Measurements from ENCODE around the gene FOXM1. TPM values are rescaled to one million over a fixed set of nuclear protein-coding genes. Genes with fewer than 3 reads are reported as not detected.

The FOXM1 gene
- total RNA-seq, 4 donors from 2014 or later = 6.4 to 31.4 (median 11.2) TPM

- peak; percentile 98 to 99 (median 99) for DNase-seq
- TF ChIP-seq POLR2A (IDR thresholded peaks at IDR 0.05) (peak; percentile 20 to 54), CTCF (IDR thresholded peaks at IDR 0.05) (peak in 2 of 6 experiments; percentile 6 to 16)
- Histone ChIP-seq H3K4me3 (peak within 1 kb of the TSS; percentile 64 to 94 (median 87)), H3K27me3 (no peaks in the 10 kb centered on the region), H3K27ac (peak within 1 kb of the TSS; percentile 77 to 92 (median 82)), H3K36me3 (peaks cover 0 to 10% (median 0%) of the 10 kb centered on the region in 3 donors), H3K9me3 (no peaks in the 10 kb centered on the region), H3K4me1 (peaks cover 0 to 14% (median 2%) of the 10 kb centered on the region in 4 donors)
Measured at GRCh38 chr12:2890388-2891239, 13.6 kb upstream of the FOXM1 start, which contains the start of gene TULP3. Gene TULP3 (plus strand): TSS chr12:2890891. CDS start chr12:2890948, 57 bp downstream.

DNA sequence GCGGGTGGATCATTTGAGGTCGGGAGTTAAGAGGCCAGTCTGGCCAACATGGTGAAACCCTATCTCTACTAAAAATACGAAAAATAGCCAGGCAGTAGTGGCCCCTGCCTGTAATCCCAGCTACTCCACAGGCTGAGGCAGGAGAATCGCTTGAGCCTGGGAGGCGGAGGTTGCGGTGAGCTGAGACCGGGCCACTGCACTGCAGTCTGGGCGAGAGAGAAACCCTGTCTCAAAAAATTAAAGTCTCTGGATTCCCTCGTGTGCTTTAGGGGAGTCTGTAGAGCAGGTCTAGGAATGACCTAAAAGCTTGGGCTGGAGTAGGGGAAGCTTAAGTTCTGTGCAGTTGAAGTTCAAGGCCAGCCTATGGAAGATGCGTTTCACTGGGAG lies 13.0 kb upstream of the FOXM1 start:
- Histone ChIP-seq H3K36me3 (peaks cover 0 to 10% (median 0%) of the 10 kb centered on the region in 3 donors), H3K9me3 (no peaks in the 10 kb centered on the region), H3K27ac (peak overlapping the region; percentile 77 to 92 (median 82)), H3K27me3 (no peaks in the 10 kb centered on the region), H3K4me3 (peak overlapping the region; percentile 64 to 94 (median 87)), H3K4me1 (peaks cover 0 to 14% (median 2%) of the 10 kb centered on the region in 4 donors)
- no peak for DNase-seq
- no peak for TF ChIP-seq CTCF (IDR thresholded peaks at IDR 0.05)
- no peak for TF ChIP-seq POLR2A (IDR thresholded peaks at IDR 0.05)

DNA sequence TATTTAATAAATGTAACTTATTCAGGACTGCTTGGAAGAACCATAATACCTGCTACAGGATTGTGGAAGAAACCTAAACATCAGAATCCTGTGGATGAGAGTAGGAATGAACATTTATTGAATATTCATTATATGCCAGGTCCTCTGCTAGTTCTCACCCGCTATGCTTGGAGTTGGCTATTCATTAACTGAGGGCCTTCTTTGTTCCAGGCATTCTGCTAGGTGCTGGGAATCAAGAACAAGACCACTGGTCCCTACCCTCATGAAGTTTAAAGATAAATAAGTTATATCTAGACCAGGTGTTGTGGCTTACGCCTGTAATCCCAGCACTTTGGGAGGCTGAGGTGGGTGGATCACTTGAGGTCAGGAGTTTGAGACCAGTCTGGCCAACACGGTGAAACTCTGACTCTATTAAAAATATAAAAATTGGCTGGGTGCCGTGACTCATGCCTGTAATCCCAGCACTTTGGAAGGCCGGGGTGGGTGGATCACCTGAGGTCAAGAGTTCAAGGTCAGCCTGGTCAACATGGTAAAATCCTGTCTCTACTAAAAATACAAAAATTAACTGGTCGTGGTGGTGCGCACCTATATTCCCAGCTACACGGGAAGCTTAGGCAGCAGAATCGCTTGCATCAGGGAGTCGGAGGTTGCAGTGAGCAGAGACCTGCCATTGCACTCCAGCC lies 9.9 kb upstream of the FOXM1 start:
- no peaks in the 10 kb centered on the region for H3K9me3 ChIP-seq
- peaks cover 0 to 14% (median 2%) of the 10 kb centered on the region in 4 donors for H3K4me1 ChIP-seq
- no peak for TF ChIP-seq POLR2A (IDR thresholded peaks at IDR 0.05)
- no peak for TF ChIP-seq CTCF (IDR thresholded peaks at IDR 0.05)
- no peaks in the 10 kb centered on the region for H3K27me3 ChIP-seq
- peaks cover 0 to 10% (median 0%) of the 10 kb centered on the region in 3 donors for H3K36me3 ChIP-seq
- no peak for DNase-seq
- H3K27ac ChIP-seq = no peak overlapping the region
- H3K4me3 ChIP-seq = no peak overlapping the region

GRCh38 chr12:2884810-2885209 lies 7.8 kb upstream of the FOXM1 start:
- Histone ChIP-seq H3K27ac (peak overlapping the region in 1 of 4 donors; percentile 6), H3K4me1 (peaks cover 0 to 1% (median 0%) of the 10 kb centered on the region in 4 donors), H3K27me3 (no peaks in the 10 kb centered on the region), H3K36me3 (peaks cover 0 to 10% (median 0%) of the 10 kb centered on the region in 3 donors), H3K4me3 (no peak overlapping the region), H3K9me3 (no peaks in the 10 kb centered on the region)
- DNase-seq = no peak
- no peak for TF ChIP-seq CTCF (IDR thresholded peaks at IDR 0.05)
- no peak for TF ChIP-seq POLR2A (IDR thresholded peaks at IDR 0.05)

DNA sequence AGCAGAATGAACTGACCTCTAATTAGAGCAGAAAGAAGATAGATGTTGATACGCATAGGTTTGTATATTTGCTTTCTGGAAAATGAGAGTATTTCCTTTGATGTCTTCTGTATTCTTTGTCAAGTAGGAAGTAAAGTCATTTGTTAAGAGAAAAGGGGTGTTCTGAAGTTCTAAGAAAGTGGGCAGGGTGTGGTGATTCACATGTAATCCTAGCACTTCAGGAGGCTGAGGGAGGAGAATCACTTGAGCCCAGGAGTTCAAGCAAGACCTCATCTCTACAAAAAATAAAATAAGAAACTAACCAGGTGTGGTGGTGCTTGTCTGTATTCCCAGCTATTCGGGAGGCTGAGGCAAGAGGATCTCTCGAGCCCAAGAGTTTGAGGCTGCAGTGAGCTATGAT lies 2.9 kb upstream of the FOXM1 start:
- TF ChIP-seq CTCF (IDR thresholded peaks at IDR 0.05) = no peak
- TF ChIP-seq POLR2A (IDR thresholded peaks at IDR 0.05) = no peak
- H3K27me3 ChIP-seq = no peaks in the 10 kb centered on the region
- peaks cover 0 to 16% (median 5%) of the 10 kb centered on the region in 4 donors for H3K4me1 ChIP-seq
- H3K9me3 ChIP-seq = no peaks in the 10 kb centered on the region
- H3K36me3 ChIP-seq = no peaks in the 10 kb centered on the region
- H3K4me3 ChIP-seq = no peak overlapping the region
- no peak for DNase-seq
- H3K27ac ChIP-seq = no peak overlapping the region
